ENCODE results near the gene CGB7. TPM values are rescaled to one million over a fixed set of nuclear protein-coding genes. Genes with fewer than 3 reads are reported as not detected.
A peak's percentile ranks its signal among the peaks of the same experiment; 100 is the strongest.

Gene CGB7
- total and polyA plus RNA-seq, 2 of the 13 experiments (the other 11 are each of a cell fraction or from before 2014, with no cell fraction given), result 0.07 TPM; not detected in 1

DNA sequence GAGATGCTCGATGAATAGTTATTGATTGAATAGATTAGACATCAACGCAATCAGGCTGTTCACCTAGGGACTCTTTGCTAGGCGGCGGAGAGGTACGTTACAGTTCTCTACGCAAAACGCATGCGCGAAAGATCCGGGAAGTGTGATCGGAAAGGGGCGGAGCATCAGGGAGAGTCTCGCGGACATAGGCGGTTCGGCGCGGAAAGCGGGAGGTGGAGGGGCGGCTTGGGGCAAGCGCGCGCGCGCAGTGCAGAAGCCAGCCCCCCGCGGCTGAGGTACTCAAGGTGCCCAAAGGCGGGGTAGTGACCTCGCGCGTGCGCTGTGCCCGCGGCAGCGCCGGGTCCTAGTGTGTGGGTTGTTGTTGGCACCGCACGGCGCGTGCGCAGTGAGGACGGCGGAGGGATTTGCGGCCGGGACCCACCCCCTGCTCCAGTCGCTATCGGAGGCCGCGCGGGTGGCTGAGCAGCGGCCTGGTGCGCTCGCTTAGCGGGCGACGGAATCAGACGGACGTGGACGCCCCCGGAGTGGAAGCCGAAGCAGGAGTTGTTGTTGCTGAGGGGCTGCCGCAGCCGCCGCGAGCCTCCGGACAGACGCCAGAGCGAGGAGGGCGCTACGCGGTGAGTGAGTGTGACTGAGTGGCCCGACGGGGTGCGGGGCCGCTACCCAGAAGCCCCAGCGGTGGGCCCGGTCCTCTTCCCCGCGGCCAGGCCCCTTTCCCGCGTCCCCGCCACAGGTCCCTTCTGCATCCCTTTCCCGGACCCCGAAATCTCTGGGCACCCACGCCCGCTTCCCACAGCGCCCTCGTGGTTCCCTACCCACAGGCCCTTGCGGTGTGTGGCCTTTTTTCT is 27.7 kb upstream of the CGB7 start, which contains the start of gene SNRNP70 (continued):
- TF ChIP-seq CTCF (CRISPR knock-in tag; IDR thresholded peaks at IDR 0.05) (0 out of 2 replicates have a peak, but pooled peaks have one; percentile 11), SP1 (IDR thresholded peaks at IDR 0.05) (no peak), SP1 (CRISPR knock-in tag; IDR thresholded peaks at IDR 0.05) (peak; percentile 87), ZNF484 (CRISPR knock-in tag; IDR thresholded peaks at IDR 0.05; ENCODE audit: borderline replicate concordance, low read depth) (no peak), ELF3 (CRISPR knock-in tag; IDR thresholded peaks at IDR 0.05) (peak; percentile 43; the same call in 1 of the 2 replicates), PHB2 (IDR thresholded peaks at IDR 0.05; ENCODE audit: partially characterized antibody) (no peak), MED1 (CRISPR knock-in tag; IDR thresholded peaks at IDR 0.05) (peak; percentile 68), HNRNPUL1 (IDR thresholded peaks at IDR 0.05; ENCODE audit: low read depth, low read length) (peak; percentile 71; the same call in 1 of the 2 replicates), YEATS4 (CRISPR knock-in tag; IDR thresholded peaks at IDR 0.05; ENCODE audit: borderline replicate concordance) (peak; percentile 98), PHF21A (CRISPR knock-in tag; IDR thresholded peaks at IDR 0.05) (peak; percentile 92), ZSCAN29 (CRISPR knock-in tag; conservative IDR thresholded peaks at IDR 0.05) (no peak; the same call in 1 of the 2 replicates), PLRG1 (conservative IDR thresholded peaks at IDR 0.05) (no peak)
- TF ChIP-seq, protein P1, sequence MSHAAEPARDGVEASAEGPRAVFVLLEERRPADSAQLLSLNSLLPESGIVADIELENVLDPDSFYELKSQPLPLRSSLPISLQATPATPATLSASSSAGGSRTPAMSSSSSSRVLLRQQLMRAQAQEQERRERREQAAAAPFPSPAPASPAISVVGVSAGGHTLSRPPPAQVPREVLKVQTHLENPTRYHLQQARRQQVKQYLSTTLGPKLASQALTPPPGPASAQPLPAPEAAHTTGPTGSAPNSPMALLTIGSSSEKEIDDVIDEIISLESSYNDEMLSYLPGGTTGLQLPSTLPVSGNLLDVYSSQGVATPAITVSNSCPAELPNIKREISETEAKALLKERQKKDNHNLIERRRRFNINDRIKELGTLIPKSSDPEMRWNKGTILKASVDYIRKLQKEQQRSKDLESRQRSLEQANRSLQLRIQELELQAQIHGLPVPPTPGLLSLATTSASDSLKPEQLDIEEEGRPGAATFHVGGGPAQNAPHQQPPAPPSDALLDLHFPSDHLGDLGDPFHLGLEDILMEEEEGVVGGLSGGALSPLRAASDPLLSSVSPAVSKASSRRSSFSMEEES (CRISPR knock-in tag; IDR thresholded peaks at IDR 0.05), result no peak
- TF ChIP-seq, protein P2, sequence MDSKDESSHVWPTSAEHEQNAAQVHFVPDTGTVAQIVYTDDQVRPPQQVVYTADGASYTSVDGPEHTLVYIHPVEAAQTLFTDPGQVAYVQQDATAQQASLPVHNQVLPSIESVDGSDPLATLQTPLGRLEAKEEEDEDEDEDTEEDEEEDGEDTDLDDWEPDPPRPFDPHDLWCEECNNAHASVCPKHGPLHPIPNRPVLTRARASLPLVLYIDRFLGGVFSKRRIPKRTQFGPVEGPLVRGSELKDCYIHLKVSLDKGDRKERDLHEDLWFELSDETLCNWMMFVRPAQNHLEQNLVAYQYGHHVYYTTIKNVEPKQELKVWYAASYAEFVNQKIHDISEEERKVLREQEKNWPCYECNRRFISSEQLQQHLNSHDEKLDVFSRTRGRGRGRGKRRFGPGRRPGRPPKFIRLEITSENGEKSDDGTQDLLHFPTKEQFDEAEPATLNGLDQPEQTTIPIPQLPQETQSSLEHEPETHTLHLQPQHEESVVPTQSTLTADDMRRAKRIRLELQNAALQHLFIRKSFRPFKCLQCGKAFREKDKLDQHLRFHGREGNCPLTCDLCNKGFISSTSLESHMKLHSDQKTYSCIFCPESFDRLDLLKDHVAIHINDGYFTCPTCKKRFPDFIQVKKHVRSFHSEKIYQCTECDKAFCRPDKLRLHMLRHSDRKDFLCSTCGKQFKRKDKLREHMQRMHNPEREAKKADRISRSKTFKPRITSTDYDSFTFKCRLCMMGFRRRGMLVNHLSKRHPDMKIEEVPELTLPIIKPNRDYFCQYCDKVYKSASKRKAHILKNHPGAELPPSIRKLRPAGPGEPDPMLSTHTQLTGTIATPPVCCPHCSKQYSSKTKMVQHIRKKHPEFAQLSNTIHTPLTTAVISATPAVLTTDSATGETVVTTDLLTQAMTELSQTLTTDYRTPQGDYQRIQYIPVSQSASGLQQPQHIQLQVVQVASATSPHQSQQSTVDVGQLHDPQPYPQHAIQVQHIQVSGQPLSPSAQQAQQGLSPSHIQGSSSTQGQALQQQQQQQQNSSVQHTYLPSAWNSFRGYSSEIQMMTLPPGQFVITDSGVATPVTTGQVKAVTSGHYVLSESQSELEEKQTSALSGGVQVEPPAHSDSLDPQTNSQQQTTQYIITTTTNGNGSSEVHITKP (CRISPR knock-in tag; IDR thresholded peaks at IDR 0.05; ENCODE audit: low read depth), result peak; percentile 55
- TF ChIP-seq, protein P3, sequence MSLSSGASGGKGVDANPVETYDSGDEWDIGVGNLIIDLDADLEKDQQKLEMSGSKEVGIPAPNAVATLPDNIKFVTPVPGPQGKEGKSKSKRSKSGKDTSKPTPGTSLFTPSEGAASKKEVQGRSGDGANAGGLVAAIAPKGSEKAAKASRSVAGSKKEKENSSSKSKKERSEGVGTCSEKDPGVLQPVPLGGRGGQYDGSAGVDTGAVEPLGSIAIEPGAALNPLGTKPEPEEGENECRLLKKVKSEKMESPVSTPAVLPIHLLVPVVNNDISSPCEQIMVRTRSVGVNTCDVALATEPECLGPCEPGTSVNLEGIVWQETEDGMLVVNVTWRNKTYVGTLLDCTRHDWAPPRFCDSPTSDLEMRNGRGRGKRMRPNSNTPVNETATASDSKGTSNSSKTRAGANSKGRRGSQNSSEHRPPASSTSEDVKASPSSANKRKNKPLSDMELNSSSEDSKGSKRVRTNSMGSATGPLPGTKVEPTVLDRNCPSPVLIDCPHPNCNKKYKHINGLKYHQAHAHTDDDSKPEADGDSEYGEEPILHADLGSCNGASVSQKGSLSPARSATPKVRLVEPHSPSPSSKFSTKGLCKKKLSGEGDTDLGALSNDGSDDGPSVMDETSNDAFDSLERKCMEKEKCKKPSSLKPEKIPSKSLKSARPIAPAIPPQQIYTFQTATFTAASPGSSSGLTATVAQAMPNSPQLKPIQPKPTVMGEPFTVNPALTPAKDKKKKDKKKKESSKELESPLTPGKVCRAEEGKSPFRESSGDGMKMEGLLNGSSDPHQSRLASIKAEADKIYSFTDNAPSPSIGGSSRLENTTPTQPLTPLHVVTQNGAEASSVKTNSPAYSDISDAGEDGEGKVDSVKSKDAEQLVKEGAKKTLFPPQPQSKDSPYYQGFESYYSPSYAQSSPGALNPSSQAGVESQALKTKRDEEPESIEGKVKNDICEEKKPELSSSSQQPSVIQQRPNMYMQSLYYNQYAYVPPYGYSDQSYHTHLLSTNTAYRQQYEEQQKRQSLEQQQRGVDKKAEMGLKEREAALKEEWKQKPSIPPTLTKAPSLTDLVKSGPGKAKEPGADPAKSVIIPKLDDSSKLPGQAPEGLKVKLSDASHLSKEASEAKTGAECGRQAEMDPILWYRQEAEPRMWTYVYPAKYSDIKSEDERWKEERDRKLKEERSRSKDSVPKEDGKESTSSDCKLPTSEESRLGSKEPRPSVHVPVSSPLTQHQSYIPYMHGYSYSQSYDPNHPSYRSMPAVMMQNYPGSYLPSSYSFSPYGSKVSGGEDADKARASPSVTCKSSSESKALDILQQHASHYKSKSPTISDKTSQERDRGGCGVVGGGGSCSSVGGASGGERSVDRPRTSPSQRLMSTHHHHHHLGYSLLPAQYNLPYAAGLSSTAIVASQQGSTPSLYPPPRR (CRISPR knock-in tag; IDR thresholded peaks at IDR 0.05; ENCODE audit: borderline replicate concordance), result 0 out of 2 replicates have a peak, but pooled peaks have one; percentile 13
- TF ChIP-seq, protein P4, sequence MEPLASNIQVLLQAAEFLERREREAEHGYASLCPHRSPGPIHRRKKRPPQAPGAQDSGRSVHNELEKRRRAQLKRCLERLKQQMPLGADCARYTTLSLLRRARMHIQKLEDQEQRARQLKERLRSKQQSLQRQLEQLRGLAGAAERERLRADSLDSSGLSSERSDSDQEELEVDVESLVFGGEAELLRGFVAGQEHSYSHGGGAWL (CRISPR knock-in tag; IDR thresholded peaks at IDR 0.05), result peak; percentile 66
